ENCODE results near the gene OARD1.

OARD1 gene

GRCh38 chr6:41072836-41073202, 663 bp upstream of the OARD1 start, which contains the start of gene NFYA:
Gene NFYA, plus strand, starts transcription at chr6:41072974. Its CDS starts 6,116 bp downstream, at chr6:41079090.
- CTCF ChIA-PET: interaction anchor here (0.6 to 1.3 kb wide), 5 partner anchors 13 to 109 kb away, joined by 3 to 4 read pairs (median 3); no protein-coding TSS in a partner anchor
- DNase-seq (ENCODE audit: extremely low spot score): no peak
- TF ChIP-seq CTCF (IDR thresholded peaks at IDR 0.05; ENCODE audit: control extremely low read depth, extremely low read depth, low read depth, missing control alignments): no peak
- POLR2A ChIA-PET: interaction anchor here (0.7 to 0.8 kb wide), 2 partner anchors 262 to 1736 kb away, joined by 3 to 4 read pairs; partner anchors contain the start of gene NCR2

GRCh38 chr6:41071501-41071922, 644 bp downstream of the OARD1 start:
- DNase-seq (ENCODE audit: extremely low spot score): no peak
- POLR2A ChIA-PET: no interaction called here
- no peak for TF ChIP-seq CTCF (IDR thresholded peaks at IDR 0.05; ENCODE audit: control extremely low read depth, extremely low read depth, low read depth, missing control alignments)
- CTCF ChIA-PET: interaction anchor here (4.5 kb wide), 1 partner anchor 12 kb away, joined by 22 read pairs; no protein-coding TSS in a partner anchor

- peak; percentile 30 for DNase-seq (ENCODE audit: extremely low spot score)
- ChIA-PET CTCF (interaction anchor here (0.7 to 1.0 kb wide), 7 partner anchors 9 to 59 kb away, joined by 3 to 6 read pairs (median 3); no protein-coding TSS in a partner anchor), POLR2A (no interaction called here)
- peak; percentile 86 for TF ChIP-seq CTCF (IDR thresholded peaks at IDR 0.05; ENCODE audit: control extremely low read depth, extremely low read depth, low read depth, missing control alignments)
These were observed 5.3 kb downstream of the OARD1 start for GRCh38 chr6:41066867-41067304.

GRCh38 chr6:41065550-41066026, 6.6 kb downstream of the OARD1 start:
- POLR2A ChIA-PET: no interaction called here
- TF ChIP-seq CTCF (IDR thresholded peaks at IDR 0.05; ENCODE audit: control extremely low read depth, extremely low read depth, low read depth, missing control alignments): no peak
- no peak for DNase-seq (ENCODE audit: extremely low spot score)
- CTCF ChIA-PET: interaction anchor here (0.6 to 1.1 kb wide), 2 partner anchors 11 kb away, joined by 3 to 5 read pairs; no protein-coding TSS in a partner anchor

- POLR2A ChIA-PET: no interaction called here
- CTCF ChIA-PET: interaction anchor here (0.7 to 1.5 kb wide), 2 partner anchors 10 to 255 kb away, joined by 3 read pairs; no protein-coding TSS in a partner anchor
These were observed 7.3 kb downstream of the OARD1 start for GRCh38 chr6:41064841-41065240.

GRCh38 chr6:41063884-41064285, 8.3 kb downstream of the OARD1 start:
- ChIA-PET POLR2A (no interaction called here), CTCF (interaction anchor here (1.3 to 1.8 kb wide), 3 partner anchors 9 to 64 kb away, joined by 3 read pairs; no protein-coding TSS in a partner anchor)
- DNase-seq (ENCODE audit: extremely low spot score): no peak
- no peak for TF ChIP-seq CTCF (IDR thresholded peaks at IDR 0.05; ENCODE audit: control extremely low read depth, extremely low read depth, low read depth, missing control alignments)

More at GRCh38 chr6:41064841-41065240, 7.3 kb downstream of the OARD1 start:
- no peak for DNase-seq (ENCODE audit: extremely low spot score)
- no peak for TF ChIP-seq CTCF (IDR thresholded peaks at IDR 0.05; ENCODE audit: control extremely low read depth, extremely low read depth, low read depth, missing control alignments)

Measured in GM10248 (cell line).